Measurements from ENCODE around the gene E4F1. TPM values are rescaled to one million over a fixed set of nuclear protein-coding genes. Genes with fewer than 3 reads are reported as not detected.
A peak's percentile ranks its signal among the peaks of the same experiment; 100 is the strongest.

The E4F1 gene
- total and polyA plus RNA-seq, 2 of the 13 experiments (the other 11 are each of a cell fraction or from before 2014, with no cell fraction given), result 13.8 to 19.5 TPM

- DNase-seq (ENCODE audit: low spot score) (no peak), FAIRE-seq (no peak), ATAC-seq (no peak)
- Histone ChIP-seq H3K4me2 (ENCODE audit: low read depth, low read length) (no peak overlapping the region), H3K36me3 (replicated peaks in 1 of 2; ENCODE audit: control insufficient read depth in 1 of 2, insufficient read depth in 2 of 2, low read length in 2 of 2) (peaks cover 4 to 19% of the 10 kb centered on the region in 2 experiments; a peak in 4 of 5 replicates), H4K20me1 (ENCODE audit: insufficient read depth, low read length) (0 out of 2 replicates have a peak, but pooled peaks cover 2% of the 10 kb centered on the region), H3K9me3 (ENCODE audit: low read length) (no peaks in the 10 kb centered on the region), H2AFZ (ENCODE audit: low read length) (no peak overlapping the region), H3K27me3 (ENCODE audit: control insufficient read depth in 1 of 2, insufficient read depth in 2 of 2, low read length in 2 of 2) (no peaks in the 10 kb centered on the region), H3K79me2 (ENCODE audit: insufficient read depth, low read length) (peaks cover 12% of the 10 kb centered on the region), H3K27ac (ENCODE audit: extremely low read length, insufficient read depth, low read length) (no peak overlapping the region), H3K4me3 (replicated peaks in 1 of 3; ENCODE audit: insufficient read depth in 1 of 3, low read depth in 2 of 3, low read length in 3 of 3) (no peak overlapping the region), H3K4me1 (ENCODE audit: insufficient read depth, low read length) (peaks cover 53% of the 10 kb centered on the region), H3K9ac (ENCODE audit: insufficient read depth, low read depth, low read length) (no peak overlapping the region)
- intact Hi-C loops (cut with micrococcal nuclease; ENCODE audit: unreplicated experiment), result no loop called here
- POLR2A ChIA-PET, result interaction anchor here (1.2 kb wide), 1 partner anchor 18 kb away, joined by 3 read pairs; no protein-coding TSS in a partner anchor
- CTCF ChIA-PET (ENCODE audit: low intra/inter-chr PET ratio, low total read pairs), result no interaction called here
- no TSS peak for BruUV-seq (replicated peaks)
- 92% methylated on average over 5 of the region's 9 CpGs for WGBS (ENCODE audit: low lambda C conversion rate)
- in situ Hi-C loops (cut with HindIII; ENCODE audit: extremely low pct_ligation_motif_present, low pct_unique_long_range_greater_than_20kb), result no loop called here
- TF ChIP-seq POLR2A (IDR thresholded peaks at IDR 0.05; ENCODE audit: insufficient read depth in 1 of 2, low read depth in 2 of 2, low read length in 2 of 2), result 0 out of 4 replicates have a peak, but pooled peaks of 1 of the 2 experiments have one; percentile 27
- TF ChIP-seq HNRNPLL (IDR thresholded peaks at IDR 0.05; ENCODE audit: low read depth, low read length, poor library complexity, severe bottlenecking), result peak; percentile 6
- no peak for TF ChIP-seq PAX8 (CRISPR knock-in tag; IDR thresholded peaks at IDR 0.05; ENCODE audit: borderline replicate concordance)
These were observed 15.5 kb upstream of the E4F1 start for GRCh38 chr16:2207872-2208271.

GRCh38 chr16:2208308-2208707 lies 15.1 kb upstream of the E4F1 start:
- Histone ChIP-seq H3K4me1 (ENCODE audit: insufficient read depth, low read length) (peaks cover 57% of the 10 kb centered on the region), H3K36me3 (replicated peaks in 1 of 2; ENCODE audit: control insufficient read depth in 1 of 2, insufficient read depth in 2 of 2, low read length in 2 of 2) (peaks cover 4 to 20% of the 10 kb centered on the region in 2 experiments; a peak in 4 of 5 replicates), H3K27me3 (ENCODE audit: control insufficient read depth in 1 of 2, insufficient read depth in 2 of 2, low read length in 2 of 2) (no peaks in the 10 kb centered on the region), H3K27ac (ENCODE audit: extremely low read length, insufficient read depth, low read length) (no peak overlapping the region), H3K79me2 (ENCODE audit: insufficient read depth, low read length) (peaks cover 17% of the 10 kb centered on the region), H3K9me3 (ENCODE audit: low read length) (no peaks in the 10 kb centered on the region), H3K9ac (ENCODE audit: insufficient read depth, low read depth, low read length) (no peak overlapping the region), H3K4me2 (ENCODE audit: low read depth, low read length) (no peak overlapping the region), H4K20me1 (ENCODE audit: insufficient read depth, low read length) (0 out of 2 replicates have a peak, but pooled peaks cover 3% of the 10 kb centered on the region), H3K4me3 (replicated peaks in 1 of 3; ENCODE audit: insufficient read depth in 1 of 3, low read depth in 2 of 3, low read length in 3 of 3) (no peak overlapping the region), H2AFZ (ENCODE audit: low read length) (no peak overlapping the region)
- in situ Hi-C loops (cut with HindIII; ENCODE audit: extremely low pct_ligation_motif_present, low pct_unique_long_range_greater_than_20kb) (no loop called here), intact Hi-C loops (cut with micrococcal nuclease; ENCODE audit: unreplicated experiment) (no loop called here)
- CTCF ChIA-PET (ENCODE audit: low intra/inter-chr PET ratio, low total read pairs), result no interaction called here
- POLR2A ChIA-PET, result no interaction called here
- WGBS (ENCODE audit: low lambda C conversion rate), result 99% methylated on average over 8 of the region's 23 CpGs
- no TSS peak for BruUV-seq (replicated peaks)
- FAIRE-seq (no peak), DNase-seq (ENCODE audit: low spot score) (no peak), ATAC-seq (no peak)
- TF ChIP-seq PITX1 (CRISPR knock-in tag; IDR thresholded peaks at IDR 0.05) (no peak), POLR2A (IDR thresholded peaks at IDR 0.05; ENCODE audit: insufficient read depth in 1 of 2, low read depth in 2 of 2, low read length in 2 of 2) (0 out of 4 replicates have a peak, but pooled peaks of 1 of the 2 experiments have one; percentile 10), HNRNPLL (IDR thresholded peaks at IDR 0.05; ENCODE audit: low read depth, low read length, poor library complexity, severe bottlenecking) (peak; percentile 6), ZNF235 (CRISPR knock-in tag; IDR thresholded peaks at IDR 0.05; ENCODE audit: borderline replicate concordance) (no peak), NFKBIZ (CRISPR knock-in tag; IDR thresholded peaks at IDR 0.05) (no peak), RBFOX2 (IDR thresholded peaks at IDR 0.05; ENCODE audit: low read depth, low read length) (peak; percentile 46; the same call in 1 of the 2 replicates), ZNF772 (CRISPR knock-in tag; IDR thresholded peaks at IDR 0.05) (no peak)
